ENCODE results near the gene PAK3. TPM values are rescaled to one million over a fixed set of nuclear protein-coding genes. Genes with fewer than 3 reads are reported as not detected.

PAK3 gene
- under 1 TPM; 0.84 to 0.95 TPM for total RNA-seq
- long read RNA-seq, partial matches to known transcripts = 0 of 2 reads
- long read RNA-seq, other reads (novel, unspliced or antisense) = 2 of 2 reads

- DNase-seq (peak; percentile 13 to 30), ATAC-seq (peak; percentile 43)
- intact Hi-C loops (cut with DNase I, micrococcal nuclease) = no loop called here
These were observed at the start of gene PAK3 for GRCh38 chrX:111095974-111096895. TSS of gene PAK3 (plus strand) at chrX:111096191. CDS start at chrX:111123104, 26,913 bp downstream.

DNA sequence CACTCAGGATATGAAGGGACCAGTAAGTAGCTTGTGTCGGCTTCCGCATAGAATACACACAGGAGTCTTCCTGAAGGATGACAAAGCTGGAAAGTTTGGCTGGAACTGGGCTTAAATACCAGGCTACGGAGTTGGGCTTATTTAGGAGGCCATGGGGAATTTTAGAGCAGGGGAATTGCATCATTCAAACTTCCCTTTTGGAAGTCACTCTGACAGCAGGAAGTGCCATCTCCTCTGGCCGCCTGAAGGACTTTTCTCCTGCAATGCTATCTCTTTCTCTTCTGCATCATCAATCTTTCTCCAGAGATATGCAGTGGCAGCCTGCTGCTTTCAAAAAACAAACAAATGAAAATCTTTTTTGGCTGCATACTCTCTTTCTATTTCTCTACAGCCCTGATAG, 48.4 kb upstream of the PAK3 start:
- intact Hi-C loops (cut with DNase I, micrococcal nuclease) = no loop called here
- DNase-seq (no peak), ATAC-seq (no peak)

GRCh38 chrX:111052478-111052877, 43.5 kb upstream of the PAK3 start:
- ATAC-seq = no peak
- intact Hi-C loops (cut with DNase I, micrococcal nuclease) = no loop called here

DNA sequence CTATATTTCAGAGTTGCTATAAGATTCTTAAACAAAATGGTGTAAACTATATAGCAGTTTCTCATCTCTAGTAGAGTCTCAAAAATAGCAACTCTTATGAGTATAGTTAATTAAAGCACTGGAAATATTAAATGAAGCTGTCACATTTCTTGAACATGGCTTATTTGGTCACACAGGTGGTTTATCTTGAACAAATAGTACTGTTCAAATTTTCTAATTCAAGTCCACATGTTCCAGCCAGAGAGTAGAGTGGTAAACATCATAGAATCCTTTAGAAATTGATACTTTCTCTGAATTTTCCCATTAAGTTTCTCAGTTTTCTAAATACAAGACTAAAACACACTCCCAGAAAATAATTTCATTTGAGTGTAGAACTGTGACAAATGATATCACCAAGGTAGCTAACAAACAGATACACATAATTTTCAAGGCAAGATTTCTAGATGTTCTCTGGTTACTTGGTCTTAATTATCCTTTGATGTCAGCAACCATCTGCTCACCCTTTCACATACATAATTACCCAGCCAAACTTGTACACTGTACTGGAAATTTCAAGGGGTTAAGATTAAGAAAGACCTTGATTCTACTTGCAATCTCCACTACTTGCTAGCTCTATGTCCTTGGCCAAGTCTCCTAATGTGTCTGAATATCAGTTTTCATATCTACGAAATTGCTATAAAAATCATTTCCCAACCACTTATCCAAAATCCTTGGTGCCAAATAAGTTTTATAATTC, 24.3 kb upstream of the PAK3 start:
- intact Hi-C loops (cut with DNase I, micrococcal nuclease) = no loop called here
- ATAC-seq (no peak), DNase-seq (no peak)

More at GRCh38 chrX:111052478-111052877, 43.5 kb upstream of the PAK3 start:
- DNase-seq = no peak

GRCh38 chrX:111083081-111083480, 12.9 kb upstream of the PAK3 start:
- ATAC-seq = no peak
- no peak for DNase-seq
- intact Hi-C loops (cut with DNase I, micrococcal nuclease) = no loop called here

DNA sequence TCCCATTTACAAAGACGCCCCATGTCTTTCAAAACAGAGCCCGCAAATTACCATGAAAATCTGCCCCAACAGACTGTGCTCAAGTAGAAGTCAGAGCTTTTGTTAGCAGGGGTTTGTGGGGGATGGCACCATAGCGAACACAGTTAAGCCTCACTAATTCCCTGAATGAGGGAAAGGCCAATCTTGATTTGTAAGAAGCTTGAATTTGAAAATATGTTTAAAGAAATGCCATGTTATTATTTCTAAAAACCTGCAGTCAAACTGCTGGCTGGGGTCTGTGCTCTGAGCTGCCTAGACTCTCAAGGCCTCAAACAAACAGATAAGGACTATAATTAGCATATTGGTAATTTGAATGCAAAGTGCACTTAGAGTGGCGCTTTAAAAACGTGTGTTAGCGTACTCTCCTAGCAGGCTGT, 9.4 kb upstream of the PAK3 start:
- ATAC-seq = no peak
- intact Hi-C loops (cut with DNase I, micrococcal nuclease) = no loop called here

DNA sequence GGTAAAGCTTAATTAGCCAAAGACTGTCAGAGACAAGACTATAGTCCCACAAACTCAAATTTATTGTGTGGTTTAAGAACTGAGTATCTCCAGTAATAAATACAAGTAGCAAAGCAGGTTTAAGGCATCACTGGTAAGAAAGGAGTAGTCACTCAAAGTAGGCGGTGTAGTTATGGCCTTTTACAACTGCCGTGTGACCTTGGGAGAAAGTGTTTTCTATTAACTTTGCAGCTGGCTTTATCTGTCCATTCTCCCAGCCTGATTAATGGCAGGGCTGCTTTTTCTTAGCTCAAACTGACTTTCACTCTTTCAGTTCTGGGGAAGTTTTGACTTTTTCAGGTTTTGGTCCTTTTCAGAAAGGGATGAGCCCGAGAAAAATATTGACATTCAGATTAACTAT, 7.4 kb upstream of the PAK3 start:
- DNase-seq = no peak
- intact Hi-C loops (cut with DNase I, micrococcal nuclease) = no loop called here
- ATAC-seq = no peak

More for the DNA sequence above, 9.4 kb upstream of the PAK3 start:
- DNase-seq = no peak

DNA sequence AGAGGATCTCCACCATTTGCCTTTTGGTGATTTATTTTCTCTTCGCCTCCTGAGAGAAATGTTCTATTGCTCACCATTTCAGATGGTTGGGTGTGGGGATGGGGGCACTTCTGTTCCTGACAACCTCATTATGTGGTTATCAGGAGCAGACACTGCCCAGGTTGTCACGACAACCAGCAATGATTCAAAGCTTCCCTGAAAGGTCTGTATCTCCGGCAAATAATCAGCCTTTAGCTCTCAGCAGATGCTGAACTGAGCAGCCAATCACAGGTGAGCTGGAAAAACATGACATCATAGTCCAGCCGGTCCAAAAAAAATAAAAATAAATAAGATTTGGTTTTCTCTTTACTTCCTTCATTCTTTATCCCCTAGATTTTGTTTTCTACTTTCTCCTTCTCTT, 5.5 kb upstream of the PAK3 start:
- intact Hi-C loops (cut with DNase I, micrococcal nuclease) = no loop called here
- no peak for ATAC-seq

GRCh38 chrX:111098874-111099273, 2.9 kb downstream of the PAK3 start:
- DNase-seq (peak in 1 of 2 donors; percentile 56), ATAC-seq (peak; percentile 62)
- intact Hi-C loops (cut with DNase I, micrococcal nuclease) = no loop called here

More for the DNA sequence above, 5.5 kb upstream of the PAK3 start:
- DNase-seq = no peak

DNA sequence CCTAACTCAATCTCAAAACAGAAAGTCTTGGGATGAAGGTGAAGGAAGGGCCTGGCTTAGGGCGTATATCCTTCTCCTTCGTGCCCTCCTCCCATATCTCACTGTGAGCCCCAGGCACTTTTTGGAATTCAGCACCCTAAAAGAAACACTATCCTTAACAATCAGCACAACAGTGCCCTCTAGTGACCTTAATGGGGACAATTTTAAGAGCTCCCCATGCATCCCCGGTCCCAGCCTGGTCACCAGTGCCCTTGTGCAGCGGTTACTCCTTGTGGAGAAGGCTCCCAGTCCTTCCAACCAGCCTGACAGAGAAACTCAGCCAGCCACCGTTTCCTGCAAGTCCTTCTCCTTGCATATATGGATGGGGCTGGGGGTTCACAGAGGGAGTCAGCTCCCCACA, 4.2 kb downstream of the PAK3 start:
- DNase-seq (no peak), ATAC-seq (peak; percentile 61)
- intact Hi-C loops (cut with DNase I, micrococcal nuclease) = no loop called here

DNA sequence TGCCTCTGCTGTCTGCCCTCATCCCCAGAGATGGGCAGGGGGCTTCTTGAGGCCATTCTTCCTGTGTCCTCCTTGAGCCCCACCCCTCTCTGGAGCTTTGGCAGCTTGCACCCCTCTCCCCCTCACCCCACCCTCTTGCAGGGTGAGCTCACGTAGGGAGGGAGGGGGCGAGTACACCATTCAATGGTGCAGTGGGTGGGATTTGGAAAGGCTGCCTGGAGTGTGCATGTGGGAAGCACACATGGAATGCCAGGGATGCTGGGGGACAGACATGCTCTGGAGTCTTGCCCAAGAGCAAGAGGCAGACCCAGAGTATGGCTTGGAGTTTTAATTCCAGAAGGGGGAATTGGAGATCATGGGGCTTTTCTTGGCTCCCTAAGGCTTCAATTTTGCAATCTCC, 5.6 kb downstream of the PAK3 start:
- ATAC-seq (no peak), DNase-seq (no peak)
- intact Hi-C loops (cut with DNase I, micrococcal nuclease) = no loop called here

DNA sequence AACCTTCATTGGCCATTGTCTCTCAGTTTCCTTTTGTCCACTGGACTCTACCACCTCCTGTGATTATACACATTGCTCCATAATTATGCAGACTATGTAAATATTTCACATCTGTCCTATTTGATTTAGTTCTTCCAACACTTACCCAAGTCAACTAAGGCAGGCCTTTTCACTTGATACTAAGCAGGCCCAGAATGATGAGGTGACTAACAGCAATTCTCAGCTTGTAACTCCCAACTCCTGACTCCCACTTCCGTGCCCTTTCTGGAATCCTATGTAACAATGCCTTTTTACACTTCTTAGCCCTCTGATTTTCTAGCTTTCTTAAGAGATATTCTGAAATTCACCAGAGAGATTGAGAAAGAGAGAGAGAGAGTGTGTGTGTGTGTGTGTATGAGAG, 6.6 kb downstream of the PAK3 start:
- ATAC-seq (no peak), DNase-seq (no peak)
- intact Hi-C loops (cut with DNase I, micrococcal nuclease) = no loop called here

GRCh38 chrX:111103246-111103645, 7.3 kb downstream of the PAK3 start:
- ATAC-seq (no peak), DNase-seq (no peak)
- intact Hi-C loops (cut with DNase I, micrococcal nuclease) = no loop called here

DNA sequence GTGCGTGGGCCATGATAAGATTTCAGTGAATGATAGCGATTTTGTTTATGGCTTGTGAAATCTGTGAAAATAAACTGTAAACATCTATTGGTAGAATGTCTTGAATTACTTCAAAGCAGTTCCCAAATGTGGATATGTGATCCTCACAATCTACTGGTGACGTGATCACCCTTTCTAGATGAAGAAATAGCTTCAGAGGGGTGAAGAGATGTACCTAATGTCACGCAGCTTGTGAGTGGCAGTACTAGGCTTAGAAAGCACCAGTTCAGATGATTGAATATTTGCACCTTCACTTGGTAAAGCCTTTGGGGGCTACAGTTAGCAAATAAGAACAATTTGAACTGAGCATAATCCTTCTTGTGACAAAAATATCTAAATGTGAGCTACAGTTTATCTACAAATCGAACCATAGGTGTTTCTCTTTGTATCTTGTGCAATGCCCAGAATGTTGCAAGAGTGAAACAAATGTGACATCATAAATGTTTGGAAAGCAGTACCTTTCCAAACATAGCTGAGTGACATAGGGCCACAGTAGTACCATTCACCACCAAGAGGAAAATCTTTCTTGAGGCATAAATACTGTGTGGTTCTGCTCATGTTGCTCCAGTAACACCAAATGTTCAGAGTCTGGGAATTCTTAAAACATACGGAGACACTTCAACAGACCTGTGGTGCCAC, 14.2 kb downstream of the PAK3 start:
- no peak for ATAC-seq
- DNase-seq = no peak
- intact Hi-C loops (cut with DNase I, micrococcal nuclease) = no loop called here

GRCh38 chrX:111114806-111115205, 18.8 kb downstream of the PAK3 start:
- DNase-seq (no peak), ATAC-seq (no peak)
- intact Hi-C loops (cut with DNase I, micrococcal nuclease) = no loop called here

GRCh38 chrX:111116666-111117065, 20.7 kb downstream of the PAK3 start:
- no peak for DNase-seq
- no peak for ATAC-seq
- intact Hi-C loops (cut with DNase I, micrococcal nuclease) = no loop called here

DNA sequence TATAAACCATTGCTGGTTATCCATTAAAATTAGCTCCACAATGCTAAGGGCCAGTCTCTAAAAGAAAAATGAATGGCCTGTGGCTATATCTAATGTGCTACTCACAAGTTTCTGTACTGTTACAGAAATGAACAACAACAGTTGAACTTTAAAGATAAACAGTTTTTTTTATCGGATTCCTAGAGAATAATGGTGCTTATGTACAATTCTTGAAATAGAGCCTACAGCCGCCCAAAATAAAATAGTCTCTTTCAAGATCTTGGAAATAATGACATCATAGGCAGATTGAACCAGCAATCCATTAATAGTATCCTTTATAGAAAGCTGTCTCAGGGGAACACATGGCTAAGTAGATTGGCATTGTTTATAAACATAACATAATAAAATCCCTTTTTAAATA, 23.4 kb downstream of the PAK3 start:
- ATAC-seq = no peak
- no peak for DNase-seq
- intact Hi-C loops (cut with DNase I, micrococcal nuclease) = no loop called here

DNA sequence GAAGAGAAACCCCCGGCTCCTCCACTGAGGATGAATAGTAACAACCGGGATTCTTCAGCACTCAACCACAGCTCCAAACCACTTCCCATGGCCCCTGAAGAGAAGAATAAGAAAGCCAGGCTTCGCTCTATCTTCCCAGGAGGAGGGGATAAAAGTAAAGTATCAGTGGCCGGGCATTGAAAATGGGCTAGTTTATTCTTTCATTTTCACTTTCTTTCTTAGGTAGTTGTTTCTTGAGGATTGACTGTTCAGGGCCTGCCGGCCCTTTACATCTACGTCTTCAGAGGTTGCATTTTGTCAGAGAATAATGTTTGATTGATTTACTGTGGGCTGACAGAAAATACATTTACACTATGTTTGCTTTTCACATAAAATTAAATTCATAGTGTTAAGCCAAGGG, 27.1 kb downstream of the PAK3 start:
- ATAC-seq (no peak), DNase-seq (no peak)
- intact Hi-C loops (cut with DNase I, micrococcal nuclease) = no loop called here

DNA sequence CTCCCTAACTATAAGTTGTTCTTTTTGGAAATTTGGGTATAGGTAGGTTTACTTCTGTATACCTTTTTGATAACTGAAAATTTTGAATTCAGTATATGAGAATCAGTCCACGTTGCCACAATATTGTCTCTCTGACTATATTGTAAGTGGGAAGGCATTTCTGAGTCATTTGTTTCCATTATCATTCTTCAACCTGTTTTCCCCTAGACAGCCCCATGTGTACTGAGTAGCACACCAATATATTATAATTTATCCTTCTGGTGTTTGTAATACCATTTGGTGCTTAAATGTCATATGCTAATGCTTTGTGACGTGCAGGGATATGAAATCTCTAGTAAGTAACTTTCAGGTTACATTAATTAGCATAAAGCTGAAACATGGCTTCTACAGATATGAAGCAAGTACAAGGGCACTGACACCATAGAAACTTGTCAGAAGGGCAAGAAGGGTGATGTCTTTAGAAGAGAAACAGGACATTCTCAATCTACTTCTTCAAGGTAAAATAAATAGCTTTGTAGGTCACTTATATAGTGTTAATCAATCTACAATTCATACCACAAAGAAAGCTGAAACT, 27.7 kb downstream of the PAK3 start:
- intact Hi-C loops (cut with DNase I, micrococcal nuclease) = no loop called here
- ATAC-seq (no peak), DNase-seq (no peak)
